ENCODE measurements around the gene TRAPPC3. TPM values are rescaled to one million over a fixed set of nuclear protein-coding genes. Genes with fewer than 3 reads are reported as not detected.

TRAPPC3 gene
- total and polyA plus RNA-seq, 7 donors: 34.8 to 91.8 (median 43.8) TPM

- H3K27me3 ChIP-seq (ENCODE audit: insufficient read depth in 3 of 3, low read length in 2 of 3): no peaks in the 10 kb centered on the region
- no peak for TF ChIP-seq CTCF (IDR thresholded peaks at IDR 0.05)
- intact Hi-C loops (cut with DNase I): no loop called here
- WGBS, 3 donors: 88 to 96% (median 88%) methylated on average over 2 of the region's 2 CpGs
- H3K36me3 ChIP-seq (ENCODE audit: insufficient read depth in 1 of 2, low read depth in 1 of 2): peaks cover 0 to 73% of the 10 kb centered on the region in 2 donors
- ATAC-seq (no peak), DNase-seq (no peak)
- H3K9me3 ChIP-seq: no peaks in the 10 kb centered on the region
- H3K4me1 ChIP-seq: peaks cover 82% of the 10 kb centered on the region
- H3K4me3 ChIP-seq: no peak overlapping the region
- H3K27ac ChIP-seq: peak overlapping the region; percentile 94
Measured at GRCh38 chr1:36172983-36173382, 23.7 kb upstream of the TRAPPC3 start.

GRCh38 chr1:36172017-36172747 is 22.9 kb upstream of the TRAPPC3 start:
- H3K27ac ChIP-seq: peak overlapping the region; percentile 94
- 92 to 98% (median 95%) methylated on average over 21 of the region's 21 CpGs for WGBS, 3 donors
- TF ChIP-seq CTCF (IDR thresholded peaks at IDR 0.05): no peak
- H3K4me3 ChIP-seq: no peak overlapping the region
- intact Hi-C loops (cut with DNase I): no loop called here
- H3K9me3 ChIP-seq: no peaks in the 10 kb centered on the region
- peaks cover 0 to 68% of the 10 kb centered on the region in 2 donors for H3K36me3 ChIP-seq (ENCODE audit: insufficient read depth in 1 of 2, low read depth in 1 of 2)
- peaks cover 88% of the 10 kb centered on the region for H3K4me1 ChIP-seq
- ATAC-seq (no peak), DNase-seq (no peak)
- H3K27me3 ChIP-seq (ENCODE audit: insufficient read depth in 3 of 3, low read length in 2 of 3): no peaks in the 10 kb centered on the region

- 49 to 55% (median 53%) methylated on average over 10 to 12 of the region's 12 CpGs for WGBS, 3 donors
- peaks cover 90% of the 10 kb centered on the region for H3K4me1 ChIP-seq
- no peak overlapping the region for H3K4me3 ChIP-seq
- no peak for TF ChIP-seq CTCF (IDR thresholded peaks at IDR 0.05)
- no peaks in the 10 kb centered on the region for H3K27me3 ChIP-seq (ENCODE audit: insufficient read depth in 3 of 3, low read length in 2 of 3)
- no peaks in the 10 kb centered on the region for H3K9me3 ChIP-seq
- DNase-seq (no peak), ATAC-seq (peak in 3 of 4 donors; percentile 41 to 56 (median 53))
- peak overlapping the region; percentile 94 for H3K27ac ChIP-seq
- peaks cover 0 to 55% of the 10 kb centered on the region in 2 donors for H3K36me3 ChIP-seq (ENCODE audit: insufficient read depth in 1 of 2, low read depth in 1 of 2)
- intact Hi-C loops (cut with DNase I): no loop called here
Measured at GRCh38 chr1:36170643-36171412, 21.5 kb upstream of the TRAPPC3 start.

- H3K4me1 ChIP-seq: peaks cover 80% of the 10 kb centered on the region
- H3K36me3 ChIP-seq (ENCODE audit: insufficient read depth in 1 of 2, low read depth in 1 of 2): peaks cover 0 to 32% of the 10 kb centered on the region in 2 donors
- no peaks in the 10 kb centered on the region for H3K27me3 ChIP-seq (ENCODE audit: insufficient read depth in 3 of 3, low read length in 2 of 3)
- TF ChIP-seq CTCF (IDR thresholded peaks at IDR 0.05): no peak
- H3K9me3 ChIP-seq: no peaks in the 10 kb centered on the region
- intact Hi-C loops (cut with DNase I): loop anchor here in 1 of 2 donors (10.0 kb wide), 1 partner anchor 1856 kb away; no protein-coding TSS in a partner anchor
- peak in 2 of 4 donors; percentile 4 to 40 for ATAC-seq
- H3K4me3 ChIP-seq: no peak overlapping the region
- H3K27ac ChIP-seq: peak overlapping the region; percentile 94
- WGBS, 3 donors: 49 to 67% (median 51%) methylated on average over 3 of the region's 3 CpGs
- no peak for DNase-seq
Measured at GRCh38 chr1:36168514-36168913, 19.2 kb upstream of the TRAPPC3 start.
